DLD1 (cell line): ENCODE results near the gene CCDC107.
"Not testable (repeated sequence)": the region's sequence is repeated elsewhere in the genome, so short reads cannot be mapped to it uniquely, and the experiment has no call there.

Experiments used
- in situ Hi-C: cut with HindIII; loops from 2 replicates; pipeline ENCODE4 v1.10.0; 2017; ENCODE audit warnings: low sequenced_read_pairs

The CCDC107 gene

DNA sequence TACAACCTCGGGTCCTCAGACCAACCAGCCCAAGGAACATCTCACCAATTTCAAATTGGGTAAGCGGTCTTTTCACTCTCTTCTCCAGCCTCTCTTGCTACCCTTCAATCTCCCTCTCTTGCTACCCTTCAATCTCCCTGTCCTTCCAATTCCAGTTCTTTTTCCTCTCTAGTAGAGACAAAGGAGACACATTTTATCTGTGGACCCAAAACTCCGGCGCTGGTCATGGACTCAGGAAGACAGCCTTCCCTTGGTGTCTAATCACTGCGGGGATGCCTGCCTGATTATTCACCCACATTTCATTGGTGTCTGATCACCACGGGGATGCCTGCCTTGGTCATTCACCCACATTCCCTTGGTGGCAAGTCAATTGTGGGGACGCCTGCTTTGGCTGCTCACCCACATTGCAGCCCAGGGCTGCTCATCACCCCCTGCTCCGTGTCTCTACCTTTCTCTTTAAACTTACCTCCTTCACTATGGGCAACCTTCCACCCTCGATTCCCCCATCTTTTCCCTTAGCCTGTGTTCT is 20.6 kb upstream of the CCDC107 start:
- in situ Hi-C loops = not testable (repeated sequence)

DNA sequence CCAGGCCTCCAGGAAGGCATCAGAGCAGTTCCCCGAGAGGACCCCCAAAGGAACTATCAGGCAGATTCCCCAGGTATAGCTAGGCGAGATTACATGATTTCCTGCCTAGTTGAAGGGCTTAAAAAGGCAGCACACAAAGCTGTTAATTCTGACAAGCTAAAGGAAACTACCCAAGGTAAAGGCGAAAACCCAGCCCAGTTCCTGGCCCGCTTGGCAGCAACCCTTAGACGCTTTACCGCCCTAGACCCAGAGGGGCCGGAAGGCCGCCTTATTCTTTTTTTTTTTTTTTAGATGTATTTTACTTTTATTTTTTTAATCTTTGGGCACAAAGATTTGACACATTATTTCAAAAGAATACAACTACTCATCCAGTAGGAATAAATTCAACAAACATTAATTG is 19.3 kb upstream of the CCDC107 start:
- in situ Hi-C loops = not testable (repeated sequence)

DNA sequence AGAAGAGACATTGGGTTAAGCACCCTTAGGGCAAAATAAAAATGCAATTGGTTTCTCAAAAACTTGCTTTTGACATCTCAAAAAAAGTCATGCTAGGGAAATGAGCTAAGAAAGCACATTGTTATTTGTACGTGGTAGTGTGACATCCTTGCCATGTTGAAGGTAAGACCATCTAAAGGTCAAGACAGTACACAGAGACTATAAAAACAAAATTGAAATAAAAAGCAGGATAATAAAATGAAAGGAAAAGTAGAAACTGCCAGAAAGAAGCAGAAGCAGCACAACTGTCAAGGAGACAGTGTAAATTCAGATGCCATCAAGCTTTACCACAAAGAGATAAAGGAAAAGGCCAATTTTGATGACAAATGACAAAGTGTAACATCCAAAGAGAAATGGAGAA is 18.9 kb upstream of the CCDC107 start:
- in situ Hi-C loops = not testable (repeated sequence)

DNA sequence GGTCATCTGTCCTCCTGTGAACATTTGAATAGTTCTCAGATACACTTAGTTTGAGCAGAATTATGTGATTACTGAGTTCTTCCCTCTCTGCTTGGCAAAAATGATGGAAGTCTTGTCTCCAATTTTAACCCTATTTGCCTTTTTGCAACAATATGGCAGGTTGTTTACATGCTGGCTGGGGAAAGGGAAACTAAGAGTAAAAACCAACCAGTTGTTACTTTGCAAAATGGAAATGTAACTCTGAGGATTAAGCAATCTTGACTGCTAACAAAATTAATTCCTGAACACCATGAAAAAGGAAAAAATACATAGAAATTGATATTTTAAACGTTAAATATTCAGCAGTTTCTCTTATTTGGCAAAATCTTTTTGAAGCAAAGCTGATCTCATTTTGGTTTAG is 18.5 kb upstream of the CCDC107 start:
- in situ Hi-C loops = no loop called here

DNA sequence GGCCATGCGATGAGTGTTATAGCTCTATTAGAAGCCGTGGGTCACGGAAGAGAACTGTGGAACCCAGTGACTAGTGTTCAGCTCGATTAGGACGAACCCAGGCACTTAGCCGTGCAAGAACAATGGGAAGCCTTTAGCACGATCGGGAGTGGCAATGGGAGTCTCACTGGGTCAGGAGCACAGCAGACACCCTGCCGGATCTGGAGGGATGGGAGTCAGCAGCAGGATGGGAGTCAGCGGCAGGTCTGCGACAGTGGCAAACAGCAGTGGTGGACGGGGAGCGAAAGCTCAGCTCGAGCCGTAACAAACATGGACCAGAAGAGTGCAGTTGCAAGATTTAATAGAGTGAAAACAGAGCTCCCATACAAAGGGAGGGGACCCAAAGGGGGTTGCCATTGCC is 17.7 kb upstream of the CCDC107 start:
- in situ Hi-C loops = not testable (repeated sequence)

DNA sequence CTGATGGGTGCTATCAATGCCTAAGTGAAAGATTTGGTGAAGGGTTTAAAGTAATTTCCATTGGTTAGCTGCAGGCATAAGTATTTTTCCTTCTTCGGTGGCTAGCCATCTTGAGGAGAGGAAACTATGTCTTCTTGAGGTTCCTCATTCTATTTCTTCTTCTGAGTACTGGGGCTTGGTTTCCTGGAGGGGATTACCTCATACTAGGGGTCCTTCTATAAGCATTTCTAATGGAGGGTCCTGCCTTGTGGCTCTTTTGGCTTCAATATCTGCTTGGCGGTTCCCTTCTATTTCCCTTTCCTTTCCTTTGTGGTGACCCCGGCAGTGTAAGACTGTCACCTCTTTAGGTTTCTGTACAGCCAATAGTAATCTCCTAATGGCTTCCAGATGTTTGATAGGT is 16.6 kb upstream of the CCDC107 start:
- in situ Hi-C loops = not testable (repeated sequence)

DNA sequence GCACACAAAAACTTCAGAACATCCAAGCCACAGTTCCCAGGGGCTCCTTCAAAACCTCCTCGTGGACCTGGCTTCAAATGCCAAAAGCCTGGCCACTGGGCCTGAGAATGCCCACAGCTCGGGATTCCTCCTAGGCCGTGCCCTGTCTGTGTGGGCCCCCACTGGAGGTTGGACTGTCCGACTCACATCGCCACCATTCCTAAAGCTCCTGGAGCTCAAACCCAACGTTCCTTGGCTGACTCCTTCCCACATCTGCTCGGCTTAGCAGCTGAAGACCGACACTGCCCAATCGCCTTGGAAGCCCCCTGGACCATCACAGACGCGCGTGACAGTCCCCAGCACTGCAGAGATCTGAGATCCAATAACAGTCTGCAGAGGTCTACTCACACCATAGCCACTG is 15.0 kb upstream of the CCDC107 start:
- in situ Hi-C loops = no loop called here

DNA sequence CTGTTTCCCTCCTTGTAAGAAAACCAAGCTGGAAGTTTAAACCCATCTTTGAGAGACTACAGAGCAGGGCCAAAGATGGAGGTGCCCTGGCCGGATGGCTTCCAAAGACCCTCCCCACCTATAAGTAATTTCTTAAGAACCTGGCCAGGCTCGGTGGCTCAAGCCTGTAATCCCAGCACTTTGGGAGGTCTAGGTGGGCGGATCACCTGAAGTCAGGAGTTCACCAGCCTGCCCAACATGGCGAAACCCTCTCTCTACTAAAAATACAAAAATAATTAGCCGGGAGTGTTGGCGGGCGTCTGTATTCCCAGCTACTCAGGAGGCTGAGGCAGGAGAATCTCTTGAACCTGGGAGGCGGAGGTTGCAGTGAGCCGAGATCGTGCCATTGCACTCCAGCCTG is 12.4 kb upstream of the CCDC107 start:
- in situ Hi-C loops = not testable (repeated sequence)

DNA sequence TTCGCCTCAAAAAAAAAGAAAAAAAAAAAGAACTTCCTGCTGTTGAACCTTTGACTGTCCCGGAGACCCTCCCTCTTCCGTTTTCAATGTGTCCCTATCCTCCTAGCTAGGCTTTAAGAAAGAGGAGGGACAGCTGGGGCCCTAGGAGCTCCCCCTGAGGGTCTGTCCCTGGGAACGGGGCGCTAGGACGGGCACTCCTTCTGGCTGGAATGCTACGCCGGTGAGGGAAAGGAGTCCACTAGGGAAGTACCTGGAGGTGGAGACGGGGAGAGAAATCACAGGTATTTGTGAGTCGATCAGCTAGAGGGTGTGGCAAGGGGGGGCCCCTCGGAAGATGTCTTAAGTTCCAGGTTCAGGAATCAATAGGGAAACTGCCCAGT is 11.9 kb upstream of the CCDC107 start:
- in situ Hi-C loops = no loop called here

DNA sequence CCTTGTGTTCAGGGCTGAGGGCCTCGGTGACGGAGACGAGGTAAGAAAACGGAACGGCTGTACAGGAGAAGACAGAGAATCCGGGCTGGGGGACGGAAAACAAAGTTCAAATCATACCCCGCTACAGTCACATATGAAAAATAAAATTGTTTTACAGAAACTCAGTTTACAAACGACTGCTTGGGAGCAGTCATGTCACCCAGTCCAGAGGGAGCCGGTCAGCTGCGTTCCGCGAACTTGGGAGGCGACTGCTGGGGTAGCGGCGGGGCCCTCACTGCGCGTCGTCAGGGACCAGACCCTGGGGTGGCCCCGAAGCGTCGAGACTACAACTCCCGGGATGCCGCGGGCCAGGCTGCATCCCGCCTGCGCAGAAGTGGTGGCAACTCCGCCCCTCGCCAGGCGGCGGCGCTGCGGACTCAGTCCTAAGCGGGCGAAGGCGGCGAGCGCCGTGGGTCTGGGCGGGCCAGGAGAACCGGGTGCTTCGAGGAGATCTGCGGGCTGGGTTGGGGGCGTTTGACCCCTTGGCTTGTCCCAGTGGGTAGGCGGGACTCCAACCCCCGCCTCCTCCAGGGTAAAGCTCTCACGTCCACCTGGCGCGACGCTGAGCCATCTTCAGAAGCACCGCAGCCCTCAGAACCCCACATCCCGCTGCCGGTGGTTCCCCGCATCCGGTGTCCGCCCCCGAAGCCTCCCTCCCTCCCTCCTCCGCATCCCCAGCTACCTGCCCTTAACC is 11.4 kb upstream of the CCDC107 start:
- in situ Hi-C loops = no loop called here

DNA sequence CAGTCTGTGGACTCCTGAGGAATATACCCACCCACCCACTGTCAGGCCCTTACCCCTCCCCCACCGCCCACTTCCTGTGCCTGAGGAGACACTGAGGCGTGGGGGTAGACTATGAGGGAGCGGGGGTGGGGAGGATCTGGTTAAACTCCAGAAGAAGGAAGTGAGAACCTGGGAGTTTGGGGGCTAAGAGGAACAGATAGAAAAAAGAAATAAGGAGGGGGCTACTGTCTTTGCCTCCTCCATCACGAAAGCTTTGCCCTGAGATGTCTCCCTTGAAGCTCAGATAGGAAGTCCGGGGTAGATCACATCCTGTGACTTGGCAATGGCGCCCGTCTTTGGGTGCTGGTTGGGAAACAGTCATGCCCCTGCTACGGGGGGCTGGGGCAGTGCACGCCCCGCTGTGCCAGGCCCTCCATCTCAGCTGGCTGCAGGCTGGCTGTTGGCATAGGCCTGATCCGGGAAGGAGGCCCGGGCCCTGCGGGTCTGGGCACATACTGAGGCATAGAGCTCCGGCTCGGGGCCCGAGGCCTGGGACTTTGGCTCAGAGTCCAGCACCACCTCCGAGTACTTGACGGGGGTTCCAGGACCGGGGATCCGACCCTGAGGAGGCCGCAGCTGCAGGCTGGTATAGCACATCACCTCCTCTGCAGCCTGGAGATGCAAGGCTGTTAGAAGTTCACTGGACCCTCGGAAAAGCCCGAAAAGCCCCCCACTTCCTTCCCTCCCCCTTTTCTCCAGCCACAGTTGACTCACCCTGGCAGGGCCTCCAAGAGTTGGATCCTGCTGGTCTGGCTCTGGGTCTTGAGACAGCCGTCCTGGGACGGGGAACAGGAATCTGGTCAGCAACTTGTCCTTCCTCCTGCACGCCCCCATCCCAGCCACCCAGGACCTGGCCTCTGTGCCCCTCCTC is 8.4 kb upstream of the CCDC107 start:
- in situ Hi-C loops = no loop called here

DNA sequence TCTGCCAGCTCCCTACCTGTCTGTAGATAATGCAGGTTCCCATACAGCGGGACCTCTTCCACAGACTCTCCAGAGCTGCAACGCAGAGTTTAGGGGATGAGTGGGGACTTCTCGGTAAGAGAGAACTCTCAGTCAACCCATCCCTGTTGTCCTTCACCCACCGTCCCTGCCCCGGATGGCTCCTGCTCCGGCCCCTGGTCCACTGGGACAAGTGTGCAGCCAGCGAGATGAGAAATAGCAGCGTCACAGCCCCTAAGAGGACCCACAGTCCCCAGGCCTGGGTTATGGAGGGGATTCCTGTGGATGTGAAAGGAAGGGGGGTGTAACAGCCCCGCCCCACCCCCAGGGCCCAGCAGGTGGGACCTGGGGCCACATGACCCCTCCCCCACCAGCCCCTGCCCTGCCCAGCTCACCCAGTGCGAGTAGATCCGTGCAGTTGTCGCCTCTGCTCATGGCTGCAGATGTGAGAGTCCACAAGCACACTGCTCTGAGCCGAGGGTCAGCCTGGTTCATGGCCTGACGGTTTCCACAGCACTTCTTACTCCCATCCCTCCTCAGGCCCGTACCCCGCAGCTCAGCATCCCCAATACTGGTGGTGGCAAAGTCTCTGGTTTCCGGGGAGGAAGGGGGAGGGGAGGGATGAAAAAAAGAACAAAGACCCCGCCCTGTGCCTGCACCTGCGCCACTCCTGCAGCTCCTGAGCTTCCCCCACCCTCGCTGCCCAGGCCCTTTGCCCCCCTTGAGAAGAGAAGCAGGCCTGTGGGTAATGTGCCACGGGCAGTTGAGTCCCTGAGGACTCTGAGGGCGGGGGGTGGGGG is 7.5 kb upstream of the CCDC107 start, which contains the start of gene SIT1:
TSS of gene SIT1 (minus strand) at position 591 of the 818 bp plus-strand sequence. CDS start at position 513, 78 bp downstream.
- in situ Hi-C loops = no loop called here

DNA sequence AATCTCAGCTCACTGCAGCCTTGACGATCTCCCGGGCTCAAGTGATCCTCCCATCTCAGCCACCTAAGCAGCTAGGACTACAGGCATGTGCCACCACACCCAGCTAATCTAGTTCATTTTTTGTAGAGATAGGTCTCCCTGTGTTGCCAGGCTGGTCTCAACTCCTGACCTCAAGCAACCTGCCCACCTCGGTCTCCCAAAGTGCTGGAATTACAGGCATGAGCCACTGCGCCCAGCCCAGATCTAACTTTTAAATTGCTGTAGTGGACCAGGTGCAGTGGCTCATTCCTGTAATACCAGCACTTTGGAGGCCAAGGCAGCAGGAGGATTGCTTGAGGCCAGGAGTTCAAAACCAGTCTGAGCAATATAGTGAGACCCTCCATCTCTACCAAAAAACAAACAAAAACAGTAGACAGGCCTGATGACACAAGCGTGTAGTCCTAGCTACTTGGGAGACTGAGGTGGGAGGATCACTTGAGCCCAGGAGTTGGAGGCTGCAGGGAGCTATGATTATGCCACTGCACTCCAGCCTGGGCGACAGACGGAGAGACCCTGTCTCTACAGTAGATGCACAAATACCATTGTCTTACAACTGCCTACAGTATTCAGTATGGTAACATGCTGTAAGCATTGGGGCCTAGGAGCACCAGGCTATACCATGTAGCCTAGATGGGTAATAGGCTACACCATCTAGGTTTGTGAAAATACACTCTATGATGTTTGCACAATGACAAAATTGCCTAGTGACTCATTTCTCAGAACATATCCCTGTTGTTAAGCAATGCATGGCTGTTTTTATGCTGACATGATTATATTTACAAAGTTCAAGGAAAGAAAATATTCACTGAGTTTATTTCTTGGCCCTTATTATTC is 5.9 kb upstream of the CCDC107 start:
- in situ Hi-C loops = no loop called here

DNA sequence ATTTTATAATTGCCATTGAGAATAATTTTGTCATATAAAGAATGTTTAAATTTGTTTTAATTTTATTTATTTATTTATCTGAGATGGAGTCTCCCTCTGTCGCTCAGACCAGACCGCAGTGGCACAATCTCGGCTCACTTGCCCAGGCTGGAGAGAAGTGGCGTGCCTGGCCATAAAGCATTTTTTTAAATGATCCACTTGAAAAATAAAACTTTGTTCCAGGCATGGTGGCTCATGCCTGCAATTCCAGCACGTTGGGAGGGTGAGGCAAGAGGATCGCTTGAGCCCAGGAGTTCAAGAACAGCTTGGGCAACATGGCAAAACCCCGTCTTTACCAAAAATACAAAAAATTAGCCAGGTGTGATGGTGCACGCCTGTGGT is 5.3 kb upstream of the CCDC107 start:
- in situ Hi-C loops = no loop called here

DNA sequence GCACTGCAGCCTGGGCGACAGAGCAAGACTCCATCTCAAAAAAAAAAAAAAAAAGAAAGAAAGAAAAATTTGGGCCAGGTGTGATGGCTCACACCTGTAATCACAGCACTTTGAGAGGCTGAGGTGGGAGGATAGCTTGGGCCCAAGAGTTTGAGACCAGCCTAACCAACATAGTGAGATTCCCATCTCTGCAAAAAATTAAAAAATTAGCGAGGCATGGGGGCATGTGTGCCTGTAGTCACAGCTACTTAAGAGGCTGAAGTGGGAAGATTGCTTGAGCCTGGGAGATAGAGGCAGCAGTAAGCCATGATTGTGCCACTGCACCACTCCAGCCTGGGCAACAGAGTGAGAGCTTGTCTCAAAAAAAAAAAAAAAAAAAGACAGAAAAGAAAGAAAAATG is 4.5 kb upstream of the CCDC107 start:
- in situ Hi-C loops = no loop called here

DNA sequence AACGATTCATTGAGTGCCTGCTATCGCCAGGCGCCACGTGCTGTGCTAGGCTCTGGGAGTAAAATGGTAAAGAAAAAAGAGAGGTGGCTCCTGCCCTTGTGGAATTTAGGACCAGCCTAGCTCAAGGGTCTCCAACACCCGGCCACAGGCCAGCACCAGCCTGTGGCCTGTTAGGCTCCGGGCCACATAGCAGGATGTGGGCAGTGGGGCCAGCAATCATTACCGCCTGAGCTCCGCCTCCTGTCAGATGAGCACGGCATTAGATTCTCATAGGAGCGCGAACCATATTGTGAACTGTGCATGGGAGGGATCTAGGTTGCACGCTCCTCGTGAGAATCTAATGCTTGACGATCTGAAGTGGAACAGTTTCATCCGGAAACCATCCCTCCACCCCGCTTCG is 1.7 kb upstream of the CCDC107 start:
- in situ Hi-C loops = no loop called here

DNA sequence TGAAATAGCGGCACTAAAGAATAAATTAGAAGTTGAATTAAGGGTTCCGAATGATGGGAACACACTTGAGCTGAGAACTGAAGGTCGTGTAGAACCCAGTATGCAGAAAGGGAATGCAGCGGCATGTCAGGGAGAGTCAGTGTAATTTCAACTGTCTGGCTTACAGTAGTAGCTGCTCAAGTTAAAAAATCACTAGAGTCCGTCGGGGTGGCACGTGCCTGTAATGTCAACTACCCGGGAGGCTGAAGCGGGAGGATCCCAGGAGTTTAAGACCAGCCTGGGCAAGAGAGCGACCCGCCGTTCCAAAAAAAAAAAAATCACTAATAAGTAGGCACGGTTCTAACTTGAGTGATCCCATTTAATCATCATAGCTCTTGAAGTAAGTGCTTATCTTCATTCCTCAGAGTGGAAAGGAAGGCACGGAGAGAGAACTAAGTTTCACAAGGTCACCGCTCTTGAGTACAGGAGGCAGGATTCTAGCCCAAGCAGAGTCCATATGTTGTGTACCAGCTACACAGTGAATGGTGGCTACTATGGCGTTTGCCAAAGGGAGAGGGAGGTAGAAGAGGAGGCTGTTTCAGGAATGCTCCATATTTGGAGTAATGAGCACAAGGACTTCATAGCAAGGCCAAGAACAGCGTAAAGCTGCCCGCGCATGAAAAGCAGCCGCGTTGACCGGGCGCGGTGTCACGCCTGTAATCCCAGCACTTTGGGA is 1.1 kb upstream of the CCDC107 start:
- in situ Hi-C loops = no loop called here

DNA sequence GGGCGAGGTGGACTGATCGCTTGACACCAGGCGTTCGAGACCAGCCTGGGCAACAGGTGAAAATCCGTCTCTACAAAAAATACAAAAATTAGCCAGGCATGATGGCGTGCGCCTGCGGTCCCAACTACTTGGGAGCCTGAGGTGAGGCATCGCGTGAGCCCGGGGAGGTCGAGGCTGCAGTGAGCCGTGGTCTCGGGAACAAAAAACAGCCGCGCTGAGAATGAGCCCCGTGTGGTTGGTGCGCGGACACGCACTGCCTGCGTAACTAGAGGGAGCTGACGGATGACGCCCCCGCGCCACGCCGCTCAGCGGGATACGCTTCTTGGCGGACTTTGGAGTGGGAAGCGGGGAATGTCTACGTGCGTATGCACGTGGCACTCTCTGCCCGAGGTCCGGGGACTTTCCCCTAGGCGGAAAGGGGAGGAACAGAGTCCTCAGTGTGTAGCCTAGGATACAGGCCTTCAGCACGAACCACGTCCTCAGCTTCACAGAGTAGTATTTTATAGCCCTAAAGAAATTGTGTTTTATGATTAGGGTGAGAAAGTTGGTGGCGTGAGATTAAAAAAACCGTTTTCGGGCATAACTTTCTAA is 451 bp upstream of the CCDC107 start, which contains the start of gene RMRP:
TSS of gene RMRP (minus strand) at position 474 of the 591 bp plus-strand sequence.
- in situ Hi-C loops = no loop called here

DNA sequence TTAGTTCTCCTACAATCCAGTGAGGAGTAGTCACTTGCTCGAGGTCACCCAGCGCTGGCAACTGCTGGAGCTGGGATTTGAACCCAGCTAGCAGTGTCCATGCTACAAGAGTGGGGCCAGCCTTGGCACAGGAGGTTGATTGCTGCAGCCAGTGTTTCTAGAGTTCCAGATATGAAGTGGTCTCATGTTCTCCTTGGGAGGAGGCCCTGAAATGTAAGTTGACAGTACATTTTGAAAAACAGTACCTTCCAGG is 802 bp downstream of the CCDC107 start:
- in situ Hi-C loops = no loop called here
